HAP-1 (cell line): ENCODE results near the gene VTI1A.

Experiments used
- DNase-seq, 2 experiments: peaks; one replicate each; pipeline ENCODE4 v3.0.0-alpha.2; 2016 to 2020; ENCODE audit warnings: low spot score in 2 of 2
- H3K27me3 ChIP-seq: fragments of 250-450 bp; sonication (Bioruptor Pico); 2 replicates; pipeline ENCODE4 v1.5.1; 2020; ENCODE audit warnings: low read depth, mild to moderate bottlenecking, moderate library complexity
- H3K36me3 ChIP-seq: fragments of 250-450 bp; sonication (Bioruptor Pico); replicated peaks from 2 replicates; pipeline ENCODE4 v1.5.1; 2020; ENCODE audit warnings: mild to moderate bottlenecking
- H3K4me1 ChIP-seq: fragments of 250-450 bp; sonication (Bioruptor Pico); 2 replicates; pipeline ENCODE4 v1.5.1; 2020; ENCODE audit warnings: mild to moderate bottlenecking
- H3K4me3 ChIP-seq: fragments of 250-450 bp; sonication (Bioruptor Pico); 2 replicates; pipeline ENCODE4 v1.5.1; 2020; ENCODE audit warnings: mild to moderate bottlenecking, moderate library complexity
- H3K9me3 ChIP-seq: fragments of 250-450 bp; sonication (Bioruptor Pico); 2 replicates; pipeline ENCODE4 v1.5.1; 2020; ENCODE audit warnings: mild to moderate bottlenecking, moderate library complexity
- in situ Hi-C: fragments of 300-500 bp; cut with MboI; formaldehyde crosslinking; loops from 3 replicates; pipeline ENCODE4 v1.14.3; 2020; ENCODE audit warnings: low sequenced_read_pairs, inconsistent platforms, mixed read lengths

Gene VTI1A

DNA sequence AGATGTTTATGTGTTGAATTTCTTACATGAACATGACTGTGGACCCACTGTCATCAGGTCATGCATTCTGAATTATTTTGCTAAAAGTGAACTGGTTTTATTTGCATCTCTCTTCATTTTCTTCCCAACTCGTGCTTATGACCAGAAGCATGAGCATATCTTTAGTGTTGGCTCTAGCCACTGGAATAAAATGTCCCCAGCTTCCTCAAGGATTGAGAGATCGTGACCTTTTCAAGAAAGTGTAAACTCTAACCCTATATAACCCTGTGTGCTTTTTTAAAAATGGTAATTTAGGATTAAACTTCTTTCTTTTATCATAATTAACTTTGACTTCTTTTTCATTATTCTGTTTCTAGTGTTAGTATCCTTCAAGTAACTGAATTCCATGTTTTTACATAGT lies 55.5 kb downstream of the VTI1A start:
- Histone ChIP-seq H3K4me3 (no peak overlapping the region), H3K36me3 (no peaks in the 10 kb centered on the region), H3K9me3 (no peaks in the 10 kb centered on the region), H3K27me3 (no peaks in the 10 kb centered on the region), H3K4me1 (no peaks in the 10 kb centered on the region; the same call in 1 of the 2 replicates)
- no peak for DNase-seq
- in situ Hi-C loops: no loop called here

DNA sequence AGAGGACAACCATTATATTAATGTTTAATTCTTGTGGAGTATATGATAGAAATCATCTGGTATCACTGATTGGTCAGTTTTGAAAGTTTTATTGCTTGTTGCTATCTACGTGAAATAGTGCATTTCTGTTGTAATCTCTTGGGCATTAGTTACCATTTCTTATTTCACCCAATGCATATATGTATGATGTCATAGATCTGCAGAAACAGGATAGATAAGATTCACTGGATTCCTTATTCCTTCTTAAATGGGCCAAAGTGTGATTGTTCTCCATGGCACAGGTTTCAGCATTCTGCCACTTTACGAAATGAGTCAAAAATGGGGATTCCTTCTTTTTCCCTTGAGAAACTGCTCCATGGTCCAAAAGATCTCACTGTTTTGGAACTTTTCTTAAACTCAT lies 56.6 kb downstream of the VTI1A start:
- no peak for DNase-seq
- Histone ChIP-seq H3K36me3 (no peaks in the 10 kb centered on the region), H3K27me3 (no peaks in the 10 kb centered on the region), H3K4me1 (no peaks in the 10 kb centered on the region; the same call in 1 of the 2 replicates), H3K4me3 (no peak overlapping the region), H3K9me3 (no peaks in the 10 kb centered on the region)
- in situ Hi-C loops: no loop called here

DNA sequence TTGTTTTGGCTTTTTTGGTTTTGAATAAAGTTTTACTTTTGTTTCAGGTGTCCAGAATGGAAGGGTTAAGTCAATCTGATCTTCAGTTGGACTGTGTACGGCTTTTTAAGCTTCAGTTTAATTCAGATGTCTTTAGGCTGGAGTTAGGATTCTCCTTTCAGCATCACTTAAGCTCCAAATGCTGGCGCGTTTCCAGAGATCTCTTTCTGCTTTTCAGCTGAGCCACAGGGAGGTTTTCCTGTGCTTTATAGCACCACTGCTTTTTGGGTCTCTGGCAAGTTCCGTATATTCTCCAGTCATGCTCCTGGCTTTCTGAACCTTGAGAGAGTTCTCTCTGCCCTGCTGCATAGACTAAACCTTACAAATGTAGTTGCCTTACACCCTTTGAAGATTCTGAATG lies 60.0 kb downstream of the VTI1A start:
- in situ Hi-C loops: no loop called here
- DNase-seq: peak in 1 of 2 experiments; percentile 31
- H3K4me3 ChIP-seq: no peak overlapping the region
- no peaks in the 10 kb centered on the region for H3K36me3 ChIP-seq
- no peaks in the 10 kb centered on the region; the same call in 1 of the 2 replicates for H3K4me1 ChIP-seq
- no peaks in the 10 kb centered on the region for H3K9me3 ChIP-seq
- no peaks in the 10 kb centered on the region for H3K27me3 ChIP-seq

DNA sequence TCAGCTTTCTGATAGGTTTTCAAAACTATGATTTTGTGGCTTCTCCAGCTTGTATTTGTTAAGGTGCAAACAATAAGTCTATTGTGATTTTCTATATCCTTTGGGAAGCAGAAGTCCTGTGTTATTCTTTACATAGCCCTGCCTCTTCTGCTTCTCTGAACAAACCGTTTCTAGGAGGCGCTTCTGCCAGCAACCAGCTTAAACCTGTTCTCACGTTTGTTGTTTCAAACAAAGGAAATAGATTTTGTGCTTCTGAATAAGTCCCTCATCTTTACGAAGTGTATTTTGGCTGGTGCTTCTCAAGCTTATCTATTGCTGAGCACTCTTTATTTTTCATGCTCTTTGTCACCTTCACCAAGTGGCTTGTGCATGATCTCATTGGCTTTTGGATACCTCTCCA lies 61.0 kb downstream of the VTI1A start:
- no peaks in the 10 kb centered on the region for H3K36me3 ChIP-seq
- H3K9me3 ChIP-seq: no peaks in the 10 kb centered on the region
- H3K27me3 ChIP-seq: no peaks in the 10 kb centered on the region
- no peaks in the 10 kb centered on the region; the same call in 1 of the 2 replicates for H3K4me1 ChIP-seq
- in situ Hi-C loops: no loop called here
- DNase-seq: peak; percentile 5 to 26
- no peak overlapping the region for H3K4me3 ChIP-seq

DNA sequence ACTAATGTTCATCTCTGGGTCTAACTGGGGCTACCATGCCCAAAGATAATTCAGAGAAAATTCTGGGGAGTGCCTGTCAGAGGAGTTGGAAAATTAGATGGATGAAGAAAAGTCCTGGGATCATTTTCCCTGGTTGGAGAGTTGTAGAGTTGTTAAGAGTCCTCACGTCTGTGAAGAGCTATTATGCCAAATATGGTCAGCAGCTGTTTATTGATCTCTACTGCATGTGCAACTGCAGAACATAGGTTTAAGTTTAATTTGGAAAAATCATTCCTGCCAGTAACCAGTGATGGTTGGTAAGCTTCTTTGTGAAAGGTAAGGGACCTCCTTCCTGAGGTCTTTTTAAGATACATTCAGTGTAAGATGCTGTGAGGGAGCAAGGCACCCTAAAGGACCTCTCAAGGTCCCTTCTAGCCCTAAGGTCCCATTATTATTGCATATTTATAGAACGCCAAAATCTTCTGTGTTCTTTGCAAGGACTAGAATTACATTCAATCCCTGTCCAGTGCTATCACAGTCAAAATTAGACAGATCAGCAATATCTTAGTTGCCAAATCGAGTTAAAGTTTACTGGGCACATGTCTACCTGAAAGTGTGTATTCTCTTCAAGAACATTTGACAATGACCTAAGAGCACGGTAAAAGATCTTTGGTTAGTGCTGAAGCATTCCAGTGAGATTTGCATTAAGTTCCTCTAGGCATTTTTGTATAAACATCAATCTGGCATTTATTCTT lies 62.7 kb downstream of the VTI1A start:
- no peaks in the 10 kb centered on the region for H3K27me3 ChIP-seq
- no peaks in the 10 kb centered on the region for H3K36me3 ChIP-seq
- no peaks in the 10 kb centered on the region for H3K9me3 ChIP-seq
- DNase-seq: no peak
- in situ Hi-C loops: no loop called here
- H3K4me3 ChIP-seq: no peak overlapping the region
- no peaks in the 10 kb centered on the region; the same call in 1 of the 2 replicates for H3K4me1 ChIP-seq

DNA sequence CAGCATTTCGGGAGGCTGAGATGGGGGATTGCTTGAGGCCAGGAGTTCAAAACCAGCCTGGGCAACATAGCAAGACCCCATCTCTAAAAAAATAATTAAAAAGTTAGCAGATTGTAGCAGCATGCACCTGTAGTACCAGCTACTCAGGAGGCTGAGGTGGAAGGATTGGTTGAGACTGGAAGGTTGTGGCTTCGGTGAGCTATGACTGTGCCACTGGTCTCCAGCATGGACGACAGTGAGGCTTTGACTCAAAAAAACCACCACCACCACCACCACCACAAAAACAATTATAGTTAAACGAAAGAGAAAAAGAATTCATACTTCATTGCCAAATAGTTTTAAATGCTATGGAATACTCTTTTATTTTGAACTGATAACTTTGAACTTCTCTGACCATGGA lies 63.4 kb downstream of the VTI1A start:
- no peaks in the 10 kb centered on the region for H3K36me3 ChIP-seq
- no peak for DNase-seq
- no peaks in the 10 kb centered on the region for H3K9me3 ChIP-seq
- H3K4me1 ChIP-seq: no peaks in the 10 kb centered on the region; the same call in 1 of the 2 replicates
- H3K27me3 ChIP-seq: no peaks in the 10 kb centered on the region
- H3K4me3 ChIP-seq: no peak overlapping the region
- in situ Hi-C loops: no loop called here

DNA sequence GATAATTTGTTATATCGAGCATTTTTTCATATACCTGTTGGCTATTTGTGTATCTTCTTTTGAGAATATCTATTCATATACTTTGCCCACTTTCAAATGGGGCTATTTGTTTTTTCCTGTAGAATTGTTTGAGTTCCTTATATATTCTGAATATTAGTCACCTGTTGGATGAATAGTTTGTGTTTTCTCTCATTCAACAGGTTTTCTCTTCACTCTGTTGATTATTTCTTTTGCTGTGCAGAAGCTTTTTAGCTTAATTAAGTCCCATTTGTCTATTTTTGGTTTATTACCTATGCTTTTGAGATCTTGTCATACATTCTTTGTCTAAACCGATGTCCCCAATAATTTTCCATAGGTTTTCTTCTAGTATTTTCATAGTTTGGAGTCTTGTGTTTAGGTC lies 65.3 kb downstream of the VTI1A start:
- no peaks in the 10 kb centered on the region for H3K27me3 ChIP-seq
- no peaks in the 10 kb centered on the region; the same call in 1 of the 2 replicates for H3K4me1 ChIP-seq
- DNase-seq: no peak
- no peaks in the 10 kb centered on the region for H3K9me3 ChIP-seq
- in situ Hi-C loops: no loop called here
- H3K4me3 ChIP-seq: no peak overlapping the region
- no peaks in the 10 kb centered on the region for H3K36me3 ChIP-seq

DNA sequence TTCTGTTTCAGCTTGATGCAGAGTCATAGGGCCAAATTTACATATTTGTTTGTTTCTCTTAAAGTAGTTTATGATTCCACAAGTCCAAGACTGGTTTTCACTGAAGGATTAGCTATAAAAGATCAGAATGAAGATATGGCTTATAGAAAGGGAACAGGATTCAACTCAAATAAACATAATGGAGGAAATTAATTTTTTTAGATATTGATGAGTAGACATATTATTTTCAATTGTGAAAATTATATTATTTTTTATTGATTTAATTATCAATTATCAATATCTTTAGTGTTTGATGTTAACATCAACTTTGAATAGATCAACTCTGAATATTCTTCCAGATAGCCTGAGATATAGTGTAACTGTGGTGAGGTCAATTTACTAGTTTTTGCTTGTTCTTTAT lies 68.1 kb downstream of the VTI1A start:
- DNase-seq: no peak
- in situ Hi-C loops: no loop called here
- no peaks in the 10 kb centered on the region for H3K9me3 ChIP-seq
- no peaks in the 10 kb centered on the region for H3K4me1 ChIP-seq
- H3K27me3 ChIP-seq: no peaks in the 10 kb centered on the region
- H3K4me3 ChIP-seq: no peak overlapping the region
- H3K36me3 ChIP-seq: no peaks in the 10 kb centered on the region

DNA sequence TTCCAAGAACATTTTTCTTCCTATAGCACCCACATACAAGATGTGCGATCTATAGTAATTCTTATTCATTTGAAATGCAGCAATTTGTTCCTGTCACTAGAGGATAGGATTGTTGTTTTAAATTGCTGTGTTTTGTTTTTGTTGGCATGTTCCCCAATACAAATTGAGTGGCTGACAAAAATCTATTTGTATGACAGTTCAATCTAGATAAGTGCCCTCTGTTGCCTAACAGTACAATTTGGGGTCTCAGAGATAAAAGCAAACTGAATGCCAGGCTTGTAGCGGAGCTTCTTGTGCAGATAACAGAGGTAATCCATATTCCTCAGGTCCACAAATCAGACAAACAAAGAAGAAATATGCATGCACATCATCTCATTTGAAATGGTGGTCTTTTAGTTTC lies 68.8 kb downstream of the VTI1A start:
- Histone ChIP-seq H3K27me3 (no peaks in the 10 kb centered on the region), H3K9me3 (no peaks in the 10 kb centered on the region), H3K4me3 (no peak overlapping the region), H3K4me1 (no peaks in the 10 kb centered on the region), H3K36me3 (no peaks in the 10 kb centered on the region)
- DNase-seq: no peak
- in situ Hi-C loops: no loop called here

DNA sequence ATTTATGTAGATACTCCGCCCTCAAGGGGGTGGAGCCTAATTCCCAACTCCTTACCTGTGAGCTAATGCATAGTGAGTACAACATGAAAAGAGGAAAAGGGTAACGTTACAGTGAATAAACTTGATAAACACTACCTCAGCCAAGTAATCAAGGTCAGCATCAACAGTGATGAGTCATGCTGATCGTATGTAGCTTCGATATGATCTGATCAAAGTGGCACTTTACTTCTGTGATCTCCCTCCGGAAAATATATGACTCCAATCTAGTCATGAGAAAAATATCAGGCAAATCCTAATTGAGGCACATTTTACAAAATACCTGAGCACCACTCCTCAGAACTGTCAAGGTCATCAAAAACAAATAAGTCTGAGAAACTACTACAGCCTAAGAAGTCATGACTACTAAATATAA lies 70.4 kb downstream of the VTI1A start:
- in situ Hi-C loops: no loop called here
- DNase-seq: no peak
- Histone ChIP-seq H3K4me1 (no peaks in the 10 kb centered on the region), H3K27me3 (no peaks in the 10 kb centered on the region), H3K9me3 (no peaks in the 10 kb centered on the region), H3K36me3 (no peaks in the 10 kb centered on the region), H3K4me3 (no peak overlapping the region)

DNA sequence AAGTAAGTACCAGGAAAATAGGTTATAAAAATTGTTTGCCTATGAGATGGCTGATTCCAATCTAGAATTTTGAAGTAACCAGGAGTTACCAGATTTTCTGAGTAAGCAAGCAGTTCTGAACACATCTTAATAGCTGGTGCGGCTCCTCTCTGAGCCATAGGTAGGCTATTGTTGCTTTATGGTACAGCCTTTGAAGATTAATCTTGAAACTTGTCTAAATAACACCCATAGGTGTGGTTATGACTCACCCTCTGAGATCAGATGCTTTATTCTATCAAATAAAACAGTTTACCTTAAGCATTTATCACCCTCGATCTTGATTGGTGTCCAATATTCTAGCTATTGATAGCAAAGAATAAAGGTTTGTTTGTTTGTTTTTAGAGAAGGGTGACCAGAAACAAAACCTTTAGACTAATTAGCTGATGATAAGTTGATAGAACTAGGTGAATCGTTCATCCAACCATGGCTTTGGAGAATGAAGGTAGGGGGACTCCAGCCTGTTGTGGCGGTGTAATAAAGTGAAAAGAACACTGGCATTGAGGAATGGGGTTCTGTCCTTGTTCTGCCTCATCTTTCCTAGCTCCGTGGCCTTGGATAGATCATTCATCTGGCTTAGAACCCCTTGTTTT lies 72.2 kb downstream of the VTI1A start:
- DNase-seq: no peak
- Histone ChIP-seq H3K36me3 (no peaks in the 10 kb centered on the region), H3K4me3 (no peak overlapping the region), H3K27me3 (no peaks in the 10 kb centered on the region), H3K4me1 (no peaks in the 10 kb centered on the region), H3K9me3 (no peaks in the 10 kb centered on the region)
- in situ Hi-C loops: no loop called here

DNA sequence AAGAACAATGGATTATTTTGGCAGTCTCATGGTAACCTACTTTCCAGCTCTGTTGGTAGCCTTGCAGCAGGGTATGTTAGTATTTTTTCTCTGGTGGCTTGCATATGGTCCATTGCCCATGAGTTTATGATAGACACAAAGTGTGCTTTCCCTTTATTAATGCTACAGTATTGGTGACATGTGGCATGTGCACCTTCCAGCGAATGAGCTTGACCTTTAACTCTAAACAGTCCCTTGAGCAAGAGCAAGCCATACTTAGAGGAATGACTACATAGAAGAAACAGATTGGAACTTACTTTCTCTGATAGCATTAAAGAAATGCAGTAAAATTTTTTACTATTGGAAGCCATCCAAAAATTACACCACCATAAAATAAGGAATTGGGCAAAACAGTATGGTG lies 73.9 kb downstream of the VTI1A start:
- H3K36me3 ChIP-seq: no peaks in the 10 kb centered on the region
- H3K9me3 ChIP-seq: no peaks in the 10 kb centered on the region
- no peaks in the 10 kb centered on the region for H3K27me3 ChIP-seq
- H3K4me3 ChIP-seq: no peak overlapping the region
- in situ Hi-C loops: no loop called here
- no peak for DNase-seq
- H3K4me1 ChIP-seq: no peaks in the 10 kb centered on the region

DNA sequence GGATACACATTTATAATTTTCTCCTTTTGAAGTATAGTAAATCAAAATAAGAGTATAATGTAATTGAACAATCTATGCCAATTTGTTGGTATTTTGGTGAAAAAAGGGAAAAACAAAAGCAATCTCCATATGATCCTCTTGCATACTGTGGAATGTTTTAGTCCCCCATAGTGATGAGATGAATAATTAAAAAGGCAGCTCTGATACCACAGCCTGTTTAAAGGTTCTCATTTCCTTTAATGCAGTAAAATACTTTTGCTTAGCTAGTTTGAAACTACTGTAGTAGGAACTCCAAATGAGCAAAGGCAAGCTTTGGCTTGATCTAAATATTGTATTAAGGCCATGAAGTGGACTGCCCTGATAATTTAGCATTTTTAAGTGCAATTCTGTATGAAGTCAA lies 77.6 kb downstream of the VTI1A start:
- Histone ChIP-seq H3K4me3 (no peak overlapping the region), H3K9me3 (no peaks in the 10 kb centered on the region), H3K36me3 (no peaks in the 10 kb centered on the region), H3K27me3 (no peaks in the 10 kb centered on the region), H3K4me1 (peaks cover 6% of the 10 kb centered on the region)
- in situ Hi-C loops: no loop called here
- no peak for DNase-seq

DNA sequence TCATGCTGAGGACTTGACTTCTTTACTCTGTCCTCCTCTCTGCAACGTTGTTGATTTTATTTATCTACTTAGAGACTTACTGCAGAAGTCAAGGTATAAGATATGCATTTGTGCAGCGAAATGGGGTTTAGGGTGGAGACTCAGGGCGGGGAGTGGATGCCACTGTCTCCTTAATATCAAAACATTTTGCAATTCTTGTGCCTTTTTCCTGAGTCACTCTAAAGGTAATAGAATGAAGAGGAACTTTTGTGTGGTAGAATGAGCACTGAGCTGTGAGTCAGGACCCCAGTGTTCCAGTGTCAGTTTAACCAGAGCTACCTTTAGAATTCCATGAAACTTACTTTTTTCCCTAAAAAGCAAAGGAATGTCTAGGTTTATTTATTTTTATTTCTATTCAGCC lies 78.2 kb downstream of the VTI1A start:
- Histone ChIP-seq H3K27me3 (no peaks in the 10 kb centered on the region), H3K4me3 (no peak overlapping the region), H3K9me3 (no peaks in the 10 kb centered on the region), H3K36me3 (no peaks in the 10 kb centered on the region), H3K4me1 (peaks cover 6% of the 10 kb centered on the region)
- in situ Hi-C loops: no loop called here
- DNase-seq: no peak
